ENCODE results near the gene GPR62. TPM values are rescaled to one million over a fixed set of nuclear protein-coding genes. Genes with fewer than 3 reads are reported as not detected.

Gene GPR62
- total and polyA plus RNA-seq, 9 of the 15 experiments (the other 6 are each of a cell fraction or from before 2014, with no cell fraction given), result not detected

- TF ChIP-seq USF2 (CRISPR knock-in tag; IDR thresholded peaks at IDR 0.05) (no peak), HCFC1 (IDR thresholded peaks at IDR 0.05; ENCODE audit: low read depth, low read length) (no peak), HMG20B (CRISPR knock-in tag; IDR thresholded peaks at IDR 0.05) (no peak), KDM4B (IDR thresholded peaks at IDR 0.05; ENCODE audit: borderline replicate concordance in 2 of 2, low read depth in 1 of 2) (no peak), LEF1 (IDR thresholded peaks at IDR 0.05) (no peak), GTF2B (IDR thresholded peaks at IDR 0.05; ENCODE audit: extremely low read depth, insufficient read length) (no peak), SMC3 (conservative IDR thresholded peaks at IDR 0.05; ENCODE audit: insufficient read depth, low read depth, low read length) (peak; percentile 86), POLR3A (IDR thresholded peaks at IDR 0.05; ENCODE audit: borderline replicate concordance, extremely low read depth, insufficient read depth, insufficient read length) (no peak), ZNF79 (CRISPR knock-in tag; IDR thresholded peaks at IDR 0.05; ENCODE audit: low read depth) (no peak), ZBTB7A (IDR thresholded peaks at IDR 0.05; ENCODE audit: borderline replicate concordance, control insufficient read depth, low read depth, low read length) (peak; percentile 96), MYBL2 (IDR thresholded peaks at IDR 0.05; ENCODE audit: low read depth) (no peak), MYBL2 (CRISPR knock-in tag; IDR thresholded peaks at IDR 0.05; ENCODE audit: borderline replicate concordance) (no peak), CBFA2T2 (conservative IDR thresholded peaks at IDR 0.05) (no peak), SP1 (CRISPR knock-in tag; IDR thresholded peaks at IDR 0.05) (peak; percentile 19; the same call in 1 of the 2 replicates), ARID3A (IDR thresholded peaks at IDR 0.05; ENCODE audit: borderline replicate concordance, low read depth, low read length) (no peak)
Observed at GRCh38 chr3:52001443-52001974, 46.3 kb downstream of the GPR62 start (continued).

All from K562 (cell line).